K562 (cell line): ENCODE results near the gene TCFL5. TPM values are rescaled to one million over a fixed set of nuclear protein-coding genes. Genes with fewer than 3 reads are reported as not detected.

Experiments used
- BHLHE40 ChIP-seq: IDR thresholded peaks from 2 replicates; pipeline ENCODE4 v1.6.1; 2011; ENCODE audit warnings: low read length, improper control_type of control experiment
- POLR2H ChIP-seq: IDR thresholded peaks from 2 replicates; pipeline ENCODE4 v1.6.1; 2016; ENCODE audit warnings: missing genetic modification characterization, low read depth, mild to moderate bottlenecking, control low read depth, missing compliant biosample characterization, moderate library complexity
- SOX6 ChIP-seq: fragments of 450-650 bp; IDR thresholded peaks from 2 replicates; pipeline ENCODE4 v1.6.1; 2014; ENCODE audit warnings: mild to moderate bottlenecking
- ZNF318 ChIP-seq, 2 experiments: fragments of 450-650 bp; IDR thresholded peaks; 2 replicates each; pipeline ENCODE4 v1.6.1; 2016; ENCODE audit warnings: mild to moderate bottlenecking in 2 of 2, borderline replicate concordance in 1 of 2, low read depth in 1 of 2, moderate library complexity in 1 of 2
- ZNF407 ChIP-seq: fragments of 450-650 bp; IDR thresholded peaks from 2 replicates; pipeline ENCODE4 v1.6.1; 2016; ENCODE audit warnings: low read depth
- polyA plus RNA-seq, 8 experiments: library from polyadenylated mRNA; depleted of rRNA in 4 of 8; stranded (reverse) in 5 of 8; unstranded in 3 of 8; fragments of >200 nt; fragmentation: Nextera tagmentation in 2 of 8; fragmentation: Illumina TruSeq in 1 of 8; extraction: Ambion mirVana in 2 of 8; extraction: Trizol in 1 of 8; gene quantifications; 2 replicates each; pipeline versions ENCODE4 v1.2.1 to v1.2.3, GENCODE V29; 2011 to 2014; ENCODE audit warnings: inconsistent platforms in 1 of 8, missing spikeins in 1 of 8
- total RNA-seq, 7 experiments: library from RNA; depleted of rRNA in 6 of 7; stranded (reverse); fragments of >200 nt in 6 of 7; fragmentation: Illumina TruSeq in 2 of 7; extraction: Trizol in 2 of 7; gene quantifications; 2 replicates each; pipeline versions ENCODE4 v1.2.1 to v1.2.3, GENCODE V29; 2011 to 2021; ENCODE audit warnings: low replicate concordance in 1 of 7
- TF ChIP-seq, protein P1 (sequence below): fragments of 250-450 bp; sonication (Bioruptor Pico); IDR thresholded peaks from 2 replicates; pipeline ENCODE4 v1.5.0; 2022; ENCODE audit warnings: mild to moderate bottlenecking

Gene TCFL5
- total and polyA plus RNA-seq, 9 of the 15 experiments (the other 6 are each of a cell fraction or from before 2014, with no cell fraction given) = 1.00 to 12.6 (median 9.1) TPM

DNA sequence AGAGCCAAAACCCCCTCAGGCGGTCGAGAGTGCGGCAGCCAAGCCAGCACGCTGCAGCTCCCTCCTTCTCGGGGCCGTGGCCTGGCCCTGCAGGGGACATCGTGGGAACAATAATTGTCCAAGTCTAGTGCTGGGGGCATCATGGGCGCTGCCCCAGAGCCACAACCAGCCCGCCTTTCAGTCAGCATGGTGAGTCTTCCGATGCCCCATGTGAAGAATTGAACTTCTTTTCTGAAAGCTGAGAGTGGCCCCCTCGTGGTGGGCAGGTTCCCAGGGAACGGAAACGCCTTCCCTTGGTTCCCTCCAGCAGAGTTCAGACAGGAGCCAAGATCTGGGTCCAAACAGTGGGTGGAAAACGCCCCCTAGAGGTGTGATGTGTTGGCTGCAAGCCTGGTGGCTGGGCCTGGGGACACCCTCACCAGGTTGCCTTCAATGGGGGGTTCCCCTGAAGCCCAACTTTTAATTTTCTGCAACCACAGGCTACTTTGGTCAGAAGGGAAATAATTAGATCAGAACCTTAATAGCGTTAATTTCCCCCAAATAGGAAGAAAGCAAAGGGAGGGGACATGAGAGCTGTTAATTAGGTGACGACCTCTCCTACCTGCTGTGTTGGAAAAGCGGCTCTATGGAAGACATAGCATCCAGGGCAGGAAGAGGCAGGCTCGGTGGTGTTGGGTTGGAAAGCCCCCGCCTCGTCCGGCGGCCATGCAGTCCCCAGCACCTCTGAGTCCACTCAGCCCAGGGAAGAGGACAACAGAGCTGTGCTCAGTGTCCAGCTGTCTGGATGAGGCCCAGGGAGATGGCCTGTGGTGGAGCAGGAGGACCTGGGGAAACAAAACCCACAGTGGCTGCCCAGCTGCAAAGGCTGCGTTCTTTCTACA, 70.1 kb downstream of the TCFL5 start (continued):
- TF ChIP-seq ZNF407 = no peak
- no peak for TF ChIP-seq POLR2H (tag)
- TF ChIP-seq, protein P1, sequence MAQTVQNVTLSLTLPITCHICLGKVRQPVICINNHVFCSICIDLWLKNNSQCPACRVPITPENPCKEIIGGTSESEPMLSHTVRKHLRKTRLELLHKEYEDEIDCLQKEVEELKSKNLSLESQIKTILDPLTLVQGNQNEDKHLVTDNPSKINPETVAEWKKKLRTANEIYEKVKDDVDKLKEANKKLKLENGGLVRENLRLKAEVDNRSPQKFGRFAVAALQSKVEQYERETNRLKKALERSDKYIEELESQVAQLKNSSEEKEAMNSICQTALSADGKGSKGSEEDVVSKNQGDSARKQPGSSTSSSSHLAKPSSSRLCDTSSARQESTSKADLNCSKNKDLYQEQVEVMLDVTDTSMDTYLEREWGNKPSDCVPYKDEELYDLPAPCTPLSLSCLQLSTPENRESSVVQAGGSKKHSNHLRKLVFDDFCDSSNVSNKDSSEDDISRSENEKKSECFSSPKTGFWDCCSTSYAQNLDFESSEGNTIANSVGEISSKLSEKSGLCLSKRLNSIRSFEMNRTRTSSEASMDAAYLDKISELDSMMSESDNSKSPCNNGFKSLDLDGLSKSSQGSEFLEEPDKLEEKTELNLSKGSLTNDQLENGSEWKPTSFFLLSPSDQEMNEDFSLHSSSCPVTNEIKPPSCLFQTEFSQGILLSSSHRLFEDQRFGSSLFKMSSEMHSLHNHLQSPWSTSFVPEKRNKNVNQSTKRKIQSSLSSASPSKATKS = no peak
- peak; percentile 29; the same call in 1 of the 2 replicates for TF ChIP-seq BHLHE40
- no peak for TF ChIP-seq ZNF318 (IDR thresholded peaks at IDR 0.05; ENCODE audit: borderline replicate concordance in 1 of 2, low read depth in 1 of 2)
- TF ChIP-seq SOX6 = peak; percentile 16; the same call in 1 of the 2 replicates
